ENCODE measurements around the gene FAM193B.
A peak's percentile ranks its signal among the peaks of the same experiment; 100 is the strongest.

FAM193B gene

GRCh38 chr5:177491983-177492746 is 62.2 kb downstream of the FAM193B start:
- DNase-seq (ENCODE audit: low read depth): no peak
- no peak overlapping the region for H3K4me3 ChIP-seq (ENCODE audit: low read length)
- TF ChIP-seq CTCF (IDR thresholded peaks at IDR 0.05; ENCODE audit: insufficient read depth, low read depth, low read length, missing control alignments): no peak

- TF ChIP-seq CTCF (IDR thresholded peaks at IDR 0.05; ENCODE audit: insufficient read depth, low read depth, low read length, missing control alignments): peak; percentile 46
- peak; percentile 57 for DNase-seq (ENCODE audit: low read depth)
- H3K4me3 ChIP-seq (ENCODE audit: low read length): no peak overlapping the region
These were observed 62.9 kb downstream of the FAM193B start for GRCh38 chr5:177491429-177491945.

GRCh38 chr5:177490992-177491391 is 63.4 kb downstream of the FAM193B start:
- DNase-seq (ENCODE audit: low read depth): no peak
- H3K4me3 ChIP-seq (ENCODE audit: low read length): no peak overlapping the region
- no peak for TF ChIP-seq CTCF (IDR thresholded peaks at IDR 0.05; ENCODE audit: insufficient read depth, low read depth, low read length, missing control alignments)

- no peak for TF ChIP-seq CTCF (IDR thresholded peaks at IDR 0.05; ENCODE audit: insufficient read depth, low read depth, low read length, missing control alignments)
- H3K4me3 ChIP-seq (ENCODE audit: low read length): no peak overlapping the region
- DNase-seq (ENCODE audit: low read depth): no peak
These were observed 63.9 kb downstream of the FAM193B start for GRCh38 chr5:177490311-177490991.

GRCh38 chr5:177489119-177489716 is 65.1 kb downstream of the FAM193B start:
- DNase-seq (ENCODE audit: low read depth): no peak
- H3K4me3 ChIP-seq (ENCODE audit: low read length): no peak overlapping the region
- TF ChIP-seq CTCF (IDR thresholded peaks at IDR 0.05; ENCODE audit: insufficient read depth, low read depth, low read length, missing control alignments): no peak

GRCh38 chr5:177487975-177488374 is 66.4 kb downstream of the FAM193B start:
- H3K4me3 ChIP-seq (ENCODE audit: low read length): no peak overlapping the region
- no peak for TF ChIP-seq CTCF (IDR thresholded peaks at IDR 0.05; ENCODE audit: insufficient read depth, low read depth, low read length, missing control alignments)
- DNase-seq (ENCODE audit: low read depth): no peak
